ENCODE results near the gene PKP4.
"Not testable (repeated sequence)": the region's sequence is repeated elsewhere in the genome, so short reads cannot be mapped to it uniquely, and the experiment has no call there.

Gene PKP4

DNA sequence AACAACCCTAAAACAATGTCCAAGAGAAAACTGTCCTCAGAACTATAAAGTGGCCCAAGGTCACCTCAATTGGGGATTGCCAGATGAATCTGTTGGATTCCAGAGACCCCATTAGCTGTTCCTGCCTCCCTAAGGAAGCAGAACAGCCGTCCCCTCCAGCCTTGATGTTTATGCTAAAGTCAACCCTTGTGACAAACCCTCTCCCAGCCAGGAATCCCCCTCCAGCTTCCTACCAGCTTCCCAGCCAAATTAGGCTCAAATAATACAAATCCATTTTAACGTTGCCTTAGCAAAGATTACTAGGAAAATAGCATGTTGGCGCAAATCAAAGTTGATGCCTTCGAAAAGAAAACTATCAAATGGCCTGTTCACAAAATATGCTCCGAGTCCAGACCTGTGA lies 232.6 kb downstream of the PKP4 start:
- Histone ChIP-seq H3K4me3 (ENCODE audit: low read depth, low read length) (no peak overlapping the region), H3K9me3 (no peaks in the 10 kb centered on the region), H3K27me3 (no peaks in the 10 kb centered on the region), H3K4me1 (no peaks in the 10 kb centered on the region), H3K36me3 (no peaks in the 10 kb centered on the region)
- TF ChIP-seq, protein P1, sequence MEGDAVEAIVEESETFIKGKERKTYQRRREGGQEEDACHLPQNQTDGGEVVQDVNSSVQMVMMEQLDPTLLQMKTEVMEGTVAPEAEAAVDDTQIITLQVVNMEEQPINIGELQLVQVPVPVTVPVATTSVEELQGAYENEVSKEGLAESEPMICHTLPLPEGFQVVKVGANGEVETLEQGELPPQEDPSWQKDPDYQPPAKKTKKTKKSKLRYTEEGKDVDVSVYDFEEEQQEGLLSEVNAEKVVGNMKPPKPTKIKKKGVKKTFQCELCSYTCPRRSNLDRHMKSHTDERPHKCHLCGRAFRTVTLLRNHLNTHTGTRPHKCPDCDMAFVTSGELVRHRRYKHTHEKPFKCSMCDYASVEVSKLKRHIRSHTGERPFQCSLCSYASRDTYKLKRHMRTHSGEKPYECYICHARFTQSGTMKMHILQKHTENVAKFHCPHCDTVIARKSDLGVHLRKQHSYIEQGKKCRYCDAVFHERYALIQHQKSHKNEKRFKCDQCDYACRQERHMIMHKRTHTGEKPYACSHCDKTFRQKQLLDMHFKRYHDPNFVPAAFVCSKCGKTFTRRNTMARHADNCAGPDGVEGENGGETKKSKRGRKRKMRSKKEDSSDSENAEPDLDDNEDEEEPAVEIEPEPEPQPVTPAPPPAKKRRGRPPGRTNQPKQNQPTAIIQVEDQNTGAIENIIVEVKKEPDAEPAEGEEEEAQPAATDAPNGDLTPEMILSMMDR (IDR thresholded peaks at IDR 0.05; ENCODE audit: low read depth, low read length): no peak
- no peak for DNase-seq

DNA sequence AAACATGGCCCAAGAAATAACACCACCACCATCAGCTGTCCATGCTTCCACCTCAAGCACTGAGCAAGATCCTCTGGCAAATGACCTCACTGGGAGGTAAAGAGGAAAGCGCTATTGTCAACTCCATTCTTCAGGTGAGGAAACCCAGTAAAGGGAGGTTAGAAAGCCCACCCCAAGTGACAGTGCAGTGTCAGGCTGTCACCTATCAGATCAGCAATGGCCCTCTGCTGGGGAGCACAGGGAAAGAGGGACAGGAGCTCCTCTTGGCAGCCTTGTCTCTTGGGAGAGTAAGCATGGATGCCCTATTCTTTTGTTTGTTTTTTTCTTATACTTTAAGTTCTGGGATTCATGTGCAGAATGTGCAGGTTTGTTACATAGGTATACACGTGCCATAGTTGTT lies 234.1 kb downstream of the PKP4 start:
- H3K4me3 ChIP-seq (ENCODE audit: low read depth, low read length): no peak overlapping the region
- no peaks in the 10 kb centered on the region for H3K9me3 ChIP-seq
- H3K36me3 ChIP-seq: no peaks in the 10 kb centered on the region
- H3K27me3 ChIP-seq: no peaks in the 10 kb centered on the region
- no peaks in the 10 kb centered on the region for H3K4me1 ChIP-seq
- TF ChIP-seq, protein P1 (IDR thresholded peaks at IDR 0.05; ENCODE audit: low read depth, low read length): no peak
- no peak for DNase-seq

DNA sequence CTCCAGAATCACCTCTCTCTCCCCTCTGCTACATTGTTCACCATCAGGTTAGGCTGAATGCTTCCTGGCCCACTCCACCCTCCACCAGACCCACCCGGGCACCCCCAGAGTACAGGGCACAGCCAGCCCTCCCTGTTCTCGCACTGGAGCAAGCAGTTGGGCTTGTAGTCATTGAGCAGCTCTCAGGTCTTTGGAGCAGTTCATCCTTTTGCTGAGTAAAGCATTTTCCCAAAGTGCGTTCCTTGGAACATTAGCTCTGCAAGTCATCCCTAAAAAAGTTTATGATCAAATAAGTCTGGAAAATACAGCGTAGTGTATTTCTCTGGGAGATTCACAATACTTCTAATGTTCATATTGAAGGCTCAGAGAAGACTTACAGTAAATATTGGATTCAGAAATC lies 234.9 kb downstream of the PKP4 start:
- TF ChIP-seq, protein P1 (IDR thresholded peaks at IDR 0.05; ENCODE audit: low read depth, low read length): no peak
- no peaks in the 10 kb centered on the region for H3K36me3 ChIP-seq
- no peak for DNase-seq

DNA sequence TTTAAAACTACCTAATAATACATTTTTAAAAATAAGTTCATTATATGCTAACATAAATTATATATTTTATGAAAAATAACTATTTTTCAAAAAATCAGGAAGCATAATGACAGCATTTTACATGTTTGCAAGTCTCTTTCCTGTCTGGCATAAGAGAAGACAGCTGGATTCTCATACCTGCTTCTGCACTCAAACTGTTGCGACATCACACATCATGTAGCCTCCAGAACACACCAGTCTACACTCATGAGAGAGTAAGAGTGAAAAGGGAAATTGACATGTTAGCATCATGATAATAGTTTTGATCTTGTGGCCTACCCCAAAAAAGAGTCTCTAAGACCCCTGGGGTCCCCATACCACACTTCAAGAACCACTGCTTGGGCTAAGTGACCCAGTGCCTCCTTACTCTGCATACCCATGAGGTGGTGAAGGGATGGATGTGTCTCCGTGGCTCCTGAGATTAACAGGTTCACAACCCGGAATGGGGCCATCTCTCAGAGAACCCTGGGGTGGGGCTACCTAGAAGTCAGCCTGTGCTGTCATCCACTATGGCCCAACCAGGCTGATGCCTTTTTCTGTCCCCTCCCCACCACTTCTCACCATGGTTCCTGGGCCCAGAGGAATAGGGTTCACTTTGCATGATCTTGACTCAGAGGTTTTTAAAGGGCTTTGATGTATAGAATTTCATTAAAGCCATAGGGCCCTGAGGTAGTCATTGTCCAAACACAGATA lies 235.8 kb downstream of the PKP4 start:
- DNase-seq: no peak
- TF ChIP-seq, protein P1 (IDR thresholded peaks at IDR 0.05; ENCODE audit: low read depth, low read length): no peak
- Histone ChIP-seq H3K36me3 (no peaks in the 10 kb centered on the region), H3K4me3 (ENCODE audit: low read depth, low read length) (no peak overlapping the region), H3K9me3 (no peaks in the 10 kb centered on the region), H3K27me3 (no peaks in the 10 kb centered on the region), H3K4me1 (no peaks in the 10 kb centered on the region)

More for the DNA sequence above, 234.9 kb downstream of the PKP4 start:
- Histone ChIP-seq H3K27me3 (no peaks in the 10 kb centered on the region), H3K4me1 (no peaks in the 10 kb centered on the region), H3K4me3 (ENCODE audit: low read depth, low read length) (no peak overlapping the region), H3K9me3 (no peaks in the 10 kb centered on the region)

DNA sequence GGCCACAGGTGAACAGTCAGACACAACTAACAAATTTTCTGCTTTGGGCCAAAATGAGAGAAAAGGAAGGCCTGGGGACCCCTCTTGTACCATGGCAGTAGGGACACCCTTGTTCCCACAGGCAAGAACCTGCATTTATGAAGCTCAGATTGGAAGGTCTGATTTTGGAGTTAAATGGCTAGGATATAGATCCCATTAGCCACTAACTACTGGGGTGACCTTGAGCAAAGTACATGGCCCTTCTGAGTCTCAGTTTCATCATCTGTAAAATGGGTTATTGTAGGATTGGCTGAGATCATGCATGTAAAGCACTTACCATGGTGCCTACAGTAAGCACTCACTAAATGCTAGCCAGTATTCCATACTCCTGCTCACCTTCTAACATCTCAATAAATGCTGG lies 236.7 kb downstream of the PKP4 start:
- TF ChIP-seq, protein P1 (IDR thresholded peaks at IDR 0.05; ENCODE audit: low read depth, low read length): no peak
- DNase-seq: no peak
- H3K4me3 ChIP-seq (ENCODE audit: low read depth, low read length): no peak overlapping the region
- no peaks in the 10 kb centered on the region for H3K27me3 ChIP-seq
- H3K36me3 ChIP-seq: no peaks in the 10 kb centered on the region
- H3K9me3 ChIP-seq: no peaks in the 10 kb centered on the region
- no peaks in the 10 kb centered on the region for H3K4me1 ChIP-seq

DNA sequence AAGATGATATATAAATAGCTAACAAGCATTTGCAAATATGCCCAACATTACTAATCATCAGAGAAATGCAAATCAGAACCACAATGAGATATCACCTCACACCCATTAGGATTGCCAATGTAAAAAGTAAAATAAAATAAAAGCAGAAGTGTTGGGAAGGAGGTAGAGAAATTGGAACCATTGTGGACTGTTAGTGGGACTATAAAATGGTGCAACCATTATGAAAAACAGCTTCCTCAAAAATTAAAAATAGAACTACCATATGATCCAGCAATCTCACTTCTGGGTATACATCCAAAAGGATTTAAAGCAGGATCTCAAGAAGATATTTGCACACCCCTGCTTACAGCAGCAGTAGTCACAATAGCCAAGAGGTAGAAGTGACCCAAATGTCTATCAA lies 238.6 kb downstream of the PKP4 start:
- DNase-seq: no peak
- TF ChIP-seq, protein P1 (IDR thresholded peaks at IDR 0.05; ENCODE audit: low read depth, low read length): no peak
- H3K36me3 ChIP-seq: no peaks in the 10 kb centered on the region
- no peaks in the 10 kb centered on the region for H3K9me3 ChIP-seq
- no peak overlapping the region for H3K4me3 ChIP-seq (ENCODE audit: low read depth, low read length)
- H3K27me3 ChIP-seq: no peaks in the 10 kb centered on the region
- no peaks in the 10 kb centered on the region for H3K4me1 ChIP-seq

DNA sequence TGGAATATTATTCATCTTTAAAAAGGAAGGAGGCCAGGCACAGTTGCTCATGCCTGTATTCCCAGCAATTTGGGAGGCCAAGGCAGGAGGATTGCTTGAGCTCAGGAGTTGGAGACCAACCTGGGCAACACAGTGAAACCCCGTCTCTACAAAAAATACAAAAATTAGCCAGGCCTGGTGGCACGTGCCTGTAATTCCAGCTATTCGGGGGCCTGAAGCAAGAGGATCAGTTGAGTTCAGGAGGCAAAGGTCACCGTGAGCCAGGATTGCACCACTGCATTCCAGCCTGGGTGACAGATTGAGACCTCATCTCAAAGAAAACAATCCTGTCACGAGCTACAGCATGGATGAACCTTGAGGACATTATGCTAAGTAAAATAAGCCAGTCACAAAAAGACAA lies 239.0 kb downstream of the PKP4 start:
- not testable (repeated sequence) for H3K36me3 ChIP-seq; H3K27me3 ChIP-seq; DNase-seq; H3K4me3 ChIP-seq (ENCODE audit: low read depth, low read length); H3K9me3 ChIP-seq; H3K4me1 ChIP-seq

All from BE2C (cell line).